ENCODE measurements around the gene MYLK3. TPM values are rescaled to one million over a fixed set of nuclear protein-coding genes. Genes with fewer than 3 reads are reported as not detected.

Gene MYLK3
- total and polyA plus RNA-seq, 7 donors: under 0.01 to 0.16 (median 0.04) TPM; not detected in 1

DNA sequence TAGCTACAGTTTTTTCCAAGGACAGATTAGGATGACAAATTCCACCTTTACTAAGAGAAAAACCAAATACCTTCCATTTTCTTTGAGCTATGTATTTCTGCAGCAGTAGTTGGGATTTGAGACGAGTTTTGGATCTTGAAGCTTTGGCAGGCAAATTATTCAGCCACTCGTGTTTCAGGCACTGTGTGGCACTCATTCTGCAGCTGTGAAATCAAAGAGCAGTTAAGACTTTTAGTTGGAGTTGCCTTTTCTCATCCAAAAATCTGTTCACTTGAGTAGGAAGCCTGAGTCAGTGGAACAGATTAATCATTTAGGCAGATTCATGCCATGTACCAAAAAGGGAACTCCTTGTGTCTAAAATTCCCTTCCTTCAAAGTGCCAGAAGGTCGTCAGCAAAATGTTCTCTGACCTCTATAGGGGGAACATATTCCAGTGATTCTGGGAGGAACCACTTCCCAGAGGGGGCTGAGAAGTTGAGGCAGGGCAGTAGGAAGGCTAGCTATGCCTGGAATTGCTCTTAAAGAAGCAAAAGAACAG lies 38.6 kb downstream of the MYLK3 start:
- H3K9me3 ChIP-seq: no peaks in the 10 kb centered on the region
- no peak overlapping the region for H3K27ac ChIP-seq
- no peaks in the 10 kb centered on the region for H3K4me1 ChIP-seq
- no peak for DNase-seq
- H3K36me3 ChIP-seq: no peaks in the 10 kb centered on the region
- H3K27me3 ChIP-seq: no peaks in the 10 kb centered on the region
- intact Hi-C loops (cut with DNase I): no loop called here
- WGBS, 2 donors: 54 to 55% methylated on average over 3 of the region's 3 CpGs
- H3K4me3 ChIP-seq: no peak overlapping the region
- no peak for TF ChIP-seq POLR2A (IDR thresholded peaks at IDR 0.05)
- TF ChIP-seq, protein P1, sequence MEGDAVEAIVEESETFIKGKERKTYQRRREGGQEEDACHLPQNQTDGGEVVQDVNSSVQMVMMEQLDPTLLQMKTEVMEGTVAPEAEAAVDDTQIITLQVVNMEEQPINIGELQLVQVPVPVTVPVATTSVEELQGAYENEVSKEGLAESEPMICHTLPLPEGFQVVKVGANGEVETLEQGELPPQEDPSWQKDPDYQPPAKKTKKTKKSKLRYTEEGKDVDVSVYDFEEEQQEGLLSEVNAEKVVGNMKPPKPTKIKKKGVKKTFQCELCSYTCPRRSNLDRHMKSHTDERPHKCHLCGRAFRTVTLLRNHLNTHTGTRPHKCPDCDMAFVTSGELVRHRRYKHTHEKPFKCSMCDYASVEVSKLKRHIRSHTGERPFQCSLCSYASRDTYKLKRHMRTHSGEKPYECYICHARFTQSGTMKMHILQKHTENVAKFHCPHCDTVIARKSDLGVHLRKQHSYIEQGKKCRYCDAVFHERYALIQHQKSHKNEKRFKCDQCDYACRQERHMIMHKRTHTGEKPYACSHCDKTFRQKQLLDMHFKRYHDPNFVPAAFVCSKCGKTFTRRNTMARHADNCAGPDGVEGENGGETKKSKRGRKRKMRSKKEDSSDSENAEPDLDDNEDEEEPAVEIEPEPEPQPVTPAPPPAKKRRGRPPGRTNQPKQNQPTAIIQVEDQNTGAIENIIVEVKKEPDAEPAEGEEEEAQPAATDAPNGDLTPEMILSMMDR (IDR thresholded peaks at IDR 0.05): no peak
- no peak for TF ChIP-seq POLR2AphosphoS5 (IDR thresholded peaks at IDR 0.05)
- no peak for TF ChIP-seq EP300 (IDR thresholded peaks at IDR 0.05)

DNA sequence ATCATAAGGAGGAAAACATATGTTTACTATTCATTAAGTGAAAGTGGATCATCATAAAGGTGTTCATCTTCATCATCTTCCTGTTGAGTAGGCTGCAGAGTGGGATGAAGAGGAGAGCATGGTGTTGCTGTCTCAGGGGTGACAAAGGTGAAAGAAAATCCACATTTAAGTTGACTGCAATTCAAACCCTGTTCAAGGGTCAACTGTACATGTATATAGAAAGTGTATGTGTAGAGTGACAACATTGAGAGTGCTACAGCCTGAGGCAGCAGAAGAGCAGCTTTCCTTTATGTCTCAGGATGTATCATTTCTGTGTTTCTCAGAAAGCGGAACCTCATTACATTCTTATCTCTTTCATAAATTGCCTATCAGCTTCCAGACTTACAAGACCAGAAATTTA lies 41.5 kb downstream of the MYLK3 start:
- no peak for DNase-seq
- intact Hi-C loops (cut with DNase I): no loop called here
- H3K4me3 ChIP-seq: no peak overlapping the region
- no peaks in the 10 kb centered on the region for H3K36me3 ChIP-seq
- H3K27ac ChIP-seq: no peak overlapping the region
- no peaks in the 10 kb centered on the region for H3K27me3 ChIP-seq
- 0% methylated on average over 1 of the region's 1 CpG for WGBS, 2 donors
- TF ChIP-seq POLR2AphosphoS5 (IDR thresholded peaks at IDR 0.05): no peak
- no peak for TF ChIP-seq POLR2A (IDR thresholded peaks at IDR 0.05)
- TF ChIP-seq EP300 (IDR thresholded peaks at IDR 0.05): no peak
- TF ChIP-seq, protein P1 (IDR thresholded peaks at IDR 0.05): no peak
- H3K9me3 ChIP-seq: no peaks in the 10 kb centered on the region
- no peaks in the 10 kb centered on the region for H3K4me1 ChIP-seq

GRCh38 chr16:46702030-46702429 lies 46.1 kb downstream of the MYLK3 start:
- intact Hi-C loops (cut with DNase I): no loop called here
- Histone ChIP-seq H3K9me3 (no peaks in the 10 kb centered on the region), H3K27me3 (no peaks in the 10 kb centered on the region), H3K27ac (no peak overlapping the region), H3K36me3 (no peaks in the 10 kb centered on the region), H3K4me3 (no peak overlapping the region), H3K4me1 (no peaks in the 10 kb centered on the region)
- WGBS, 2 donors: 72 to 84% methylated on average over 2 of the region's 2 CpGs
- DNase-seq: no peak
- TF ChIP-seq POLR2A (IDR thresholded peaks at IDR 0.05): no peak
- TF ChIP-seq, protein P1 (IDR thresholded peaks at IDR 0.05): no peak
- no peak for TF ChIP-seq POLR2AphosphoS5 (IDR thresholded peaks at IDR 0.05)
- TF ChIP-seq EP300 (IDR thresholded peaks at IDR 0.05): no peak

- 92 to 94% methylated on average over 4 of the region's 4 CpGs for WGBS, 2 donors
- TF ChIP-seq EP300 (IDR thresholded peaks at IDR 0.05): no peak
- TF ChIP-seq, protein P1 (IDR thresholded peaks at IDR 0.05): no peak
- TF ChIP-seq POLR2AphosphoS5 (IDR thresholded peaks at IDR 0.05): no peak
- no peak for TF ChIP-seq POLR2A (IDR thresholded peaks at IDR 0.05)
- H3K36me3 ChIP-seq: no peaks in the 10 kb centered on the region
- no peaks in the 10 kb centered on the region for H3K27me3 ChIP-seq
- H3K27ac ChIP-seq: no peak overlapping the region
- no peak for DNase-seq
- H3K4me1 ChIP-seq: no peaks in the 10 kb centered on the region
- H3K4me3 ChIP-seq: no peak overlapping the region
- no peaks in the 10 kb centered on the region for H3K9me3 ChIP-seq
- intact Hi-C loops (cut with DNase I): no loop called here
Measured at GRCh38 chr16:46701615-46702014, 46.5 kb downstream of the MYLK3 start.

DNA sequence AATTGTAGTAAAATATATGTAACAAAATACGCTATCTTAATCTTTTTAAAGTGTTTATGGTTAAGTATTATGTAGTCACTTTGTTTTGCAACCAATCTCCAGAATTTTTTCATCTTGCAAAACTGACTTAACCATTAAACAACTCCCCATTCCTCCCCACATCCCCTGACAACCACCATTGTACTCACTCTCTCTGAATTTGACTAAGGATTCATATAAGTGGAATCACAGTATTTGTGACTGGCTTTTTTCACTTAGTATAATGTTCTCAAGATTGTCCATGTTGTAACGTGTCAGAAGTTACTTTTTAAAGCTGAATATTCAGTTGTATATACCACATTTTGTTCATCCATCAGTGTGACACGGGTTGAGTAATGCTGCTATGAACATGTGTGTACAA lies 48.1 kb downstream of the MYLK3 start:
- H3K9me3 ChIP-seq: no peaks in the 10 kb centered on the region
- H3K4me3 ChIP-seq: no peak overlapping the region
- no peaks in the 10 kb centered on the region for H3K27me3 ChIP-seq
- no peak overlapping the region for H3K27ac ChIP-seq
- WGBS, 2 donors: 93 to 97% methylated on average over 3 of the region's 3 CpGs
- no peaks in the 10 kb centered on the region for H3K4me1 ChIP-seq
- no peak for DNase-seq
- intact Hi-C loops (cut with DNase I): no loop called here
- TF ChIP-seq EP300 (IDR thresholded peaks at IDR 0.05) (no peak), POLR2A (IDR thresholded peaks at IDR 0.05) (no peak), POLR2AphosphoS5 (IDR thresholded peaks at IDR 0.05) (no peak)
- TF ChIP-seq, protein P1 (IDR thresholded peaks at IDR 0.05): no peak
- no peaks in the 10 kb centered on the region for H3K36me3 ChIP-seq

All from sigmoid colon (tissue), 7 donors.